ENCODE results near the gene ZNF648. TPM values are rescaled to one million over a fixed set of nuclear protein-coding genes. Genes with fewer than 3 reads are reported as not detected.

Gene ZNF648
- total and polyA plus RNA-seq, 4 donors = 0.02 to 0.67 (median 0.20) TPM

- Histone ChIP-seq H3K9me3 (ENCODE audit: control insufficient read depth in 4 of 4, low read length in 3 of 4) (no peaks in the 10 kb centered on the region), H3K4me1 (ENCODE audit: control insufficient read depth in 4 of 4, insufficient read depth in 4 of 4, low read length in 3 of 4) (no peaks in the 10 kb centered on the region), H3K4me3 (ENCODE audit: low read depth in 1 of 3, low read length in 3 of 3) (no peak overlapping the region), H3K27me3 (ENCODE audit: control insufficient read depth in 4 of 4, insufficient read depth in 4 of 4, low read length in 3 of 4) (no peaks in the 10 kb centered on the region), H3K9ac (ENCODE audit: low read depth in 1 of 2, low read length in 2 of 2) (no peak overlapping the region), H3K27ac (ENCODE audit: low read depth in 1 of 2, low read length in 2 of 2) (no peak overlapping the region), H3K36me3 (ENCODE audit: control insufficient read depth in 4 of 4, insufficient read depth in 3 of 4, low read depth in 1 of 4, low read length in 3 of 4) (no peaks in the 10 kb centered on the region)
- TF ChIP-seq TAF1 (conservative IDR thresholded peaks at IDR 0.05) (no peak), HNF4A (conservative IDR thresholded peaks at IDR 0.05) (no peak), ZBTB33 (IDR thresholded peaks at IDR 0.05) (no peak), YY1 (IDR thresholded peaks at IDR 0.05) (no peak), GABPA (IDR thresholded peaks at IDR 0.05 in 1 of 2, conservative IDR thresholded peaks at IDR 0.05 in 1 of 2) (no peak), SP1 (IDR thresholded peaks at IDR 0.05) (no peak), RAD21 (IDR thresholded peaks at IDR 0.05) (no peak)
- TF ChIP-seq, protein P1, sequence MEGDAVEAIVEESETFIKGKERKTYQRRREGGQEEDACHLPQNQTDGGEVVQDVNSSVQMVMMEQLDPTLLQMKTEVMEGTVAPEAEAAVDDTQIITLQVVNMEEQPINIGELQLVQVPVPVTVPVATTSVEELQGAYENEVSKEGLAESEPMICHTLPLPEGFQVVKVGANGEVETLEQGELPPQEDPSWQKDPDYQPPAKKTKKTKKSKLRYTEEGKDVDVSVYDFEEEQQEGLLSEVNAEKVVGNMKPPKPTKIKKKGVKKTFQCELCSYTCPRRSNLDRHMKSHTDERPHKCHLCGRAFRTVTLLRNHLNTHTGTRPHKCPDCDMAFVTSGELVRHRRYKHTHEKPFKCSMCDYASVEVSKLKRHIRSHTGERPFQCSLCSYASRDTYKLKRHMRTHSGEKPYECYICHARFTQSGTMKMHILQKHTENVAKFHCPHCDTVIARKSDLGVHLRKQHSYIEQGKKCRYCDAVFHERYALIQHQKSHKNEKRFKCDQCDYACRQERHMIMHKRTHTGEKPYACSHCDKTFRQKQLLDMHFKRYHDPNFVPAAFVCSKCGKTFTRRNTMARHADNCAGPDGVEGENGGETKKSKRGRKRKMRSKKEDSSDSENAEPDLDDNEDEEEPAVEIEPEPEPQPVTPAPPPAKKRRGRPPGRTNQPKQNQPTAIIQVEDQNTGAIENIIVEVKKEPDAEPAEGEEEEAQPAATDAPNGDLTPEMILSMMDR (IDR thresholded peaks at IDR 0.05; ENCODE audit: low read depth, low read length, missing input control) = no peak
- TF ChIP-seq, protein P2, sequence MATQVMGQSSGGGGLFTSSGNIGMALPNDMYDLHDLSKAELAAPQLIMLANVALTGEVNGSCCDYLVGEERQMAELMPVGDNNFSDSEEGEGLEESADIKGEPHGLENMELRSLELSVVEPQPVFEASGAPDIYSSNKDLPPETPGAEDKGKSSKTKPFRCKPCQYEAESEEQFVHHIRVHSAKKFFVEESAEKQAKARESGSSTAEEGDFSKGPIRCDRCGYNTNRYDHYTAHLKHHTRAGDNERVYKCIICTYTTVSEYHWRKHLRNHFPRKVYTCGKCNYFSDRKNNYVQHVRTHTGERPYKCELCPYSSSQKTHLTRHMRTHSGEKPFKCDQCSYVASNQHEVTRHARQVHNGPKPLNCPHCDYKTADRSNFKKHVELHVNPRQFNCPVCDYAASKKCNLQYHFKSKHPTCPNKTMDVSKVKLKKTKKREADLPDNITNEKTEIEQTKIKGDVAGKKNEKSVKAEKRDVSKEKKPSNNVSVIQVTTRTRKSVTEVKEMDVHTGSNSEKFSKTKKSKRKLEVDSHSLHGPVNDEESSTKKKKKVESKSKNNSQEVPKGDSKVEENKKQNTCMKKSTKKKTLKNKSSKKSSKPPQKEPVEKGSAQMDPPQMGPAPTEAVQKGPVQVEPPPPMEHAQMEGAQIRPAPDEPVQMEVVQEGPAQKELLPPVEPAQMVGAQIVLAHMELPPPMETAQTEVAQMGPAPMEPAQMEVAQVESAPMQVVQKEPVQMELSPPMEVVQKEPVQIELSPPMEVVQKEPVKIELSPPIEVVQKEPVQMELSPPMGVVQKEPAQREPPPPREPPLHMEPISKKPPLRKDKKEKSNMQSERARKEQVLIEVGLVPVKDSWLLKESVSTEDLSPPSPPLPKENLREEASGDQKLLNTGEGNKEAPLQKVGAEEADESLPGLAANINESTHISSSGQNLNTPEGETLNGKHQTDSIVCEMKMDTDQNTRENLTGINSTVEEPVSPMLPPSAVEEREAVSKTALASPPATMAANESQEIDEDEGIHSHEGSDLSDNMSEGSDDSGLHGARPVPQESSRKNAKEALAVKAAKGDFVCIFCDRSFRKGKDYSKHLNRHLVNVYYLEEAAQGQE (IDR thresholded peaks at IDR 0.05) = no peak
- 80% methylated on average over 2 of the region's 2 CpGs for WGBS
- no peak for DNase-seq (ENCODE audit: low spot score)
Measured at GRCh38 chr1:182091083-182091482, 29.6 kb upstream of the ZNF648 start.

- no peak overlapping the region for H3K9ac ChIP-seq (ENCODE audit: low read depth in 1 of 2, low read length in 2 of 2)
- H3K36me3 ChIP-seq (ENCODE audit: control insufficient read depth in 4 of 4, insufficient read depth in 3 of 4, low read depth in 1 of 4, low read length in 3 of 4) = no peaks in the 10 kb centered on the region
- no peak overlapping the region for H3K4me3 ChIP-seq (ENCODE audit: low read depth in 1 of 3, low read length in 3 of 3)
- H3K9me3 ChIP-seq (ENCODE audit: control insufficient read depth in 4 of 4, low read length in 3 of 4) = no peaks in the 10 kb centered on the region
- H3K27ac ChIP-seq (ENCODE audit: low read depth in 1 of 2, low read length in 2 of 2) = no peak overlapping the region
- 90% methylated on average over 6 of the region's 6 CpGs for WGBS
- H3K27me3 ChIP-seq (ENCODE audit: control insufficient read depth in 4 of 4, insufficient read depth in 4 of 4, low read length in 3 of 4) = no peaks in the 10 kb centered on the region
- peaks cover 0 to 6% (median 5%) of the 10 kb centered on the region in 4 donors for H3K4me1 ChIP-seq (ENCODE audit: control insufficient read depth in 4 of 4, insufficient read depth in 4 of 4, low read length in 3 of 4)
- TF ChIP-seq, protein P2 (IDR thresholded peaks at IDR 0.05) = no peak
- TF ChIP-seq JUND (IDR thresholded peaks at IDR 0.05) (no peak), NR2F2 (IDR thresholded peaks at IDR 0.05) (no peak), FOXA1 (IDR thresholded peaks at IDR 0.05) (no peak), YY1 (IDR thresholded peaks at IDR 0.05) (no peak), GABPA (IDR thresholded peaks at IDR 0.05 in 1 of 2, conservative IDR thresholded peaks at IDR 0.05 in 1 of 2) (no peak), RXRA (IDR thresholded peaks at IDR 0.05) (no peak), RAD21 (IDR thresholded peaks at IDR 0.05) (no peak), HNF4A (conservative IDR thresholded peaks at IDR 0.05) (no peak), SP1 (IDR thresholded peaks at IDR 0.05) (no peak), HNF4G (IDR thresholded peaks at IDR 0.05) (no peak), ZBTB33 (IDR thresholded peaks at IDR 0.05) (no peak), FOXA2 (IDR thresholded peaks at IDR 0.05) (no peak), EGR1 (IDR thresholded peaks at IDR 0.05; ENCODE audit: low read depth in 2 of 2) (no peak), MAX (IDR thresholded peaks at IDR 0.05) (no peak)
- DNase-seq (ENCODE audit: low spot score) = no peak
Measured at GRCh38 chr1:182087719-182088350, 26.3 kb upstream of the ZNF648 start.

Data from liver (tissue), 9 donors.